Stimulated activated CD8-positive, alpha-beta memory T cell treated with anti-CD3 and anti-CD28 coated beads, Interleukin-12 subunit alpha, Interleukin-12 subunit beta, amount 100 ng/mL, for 24 hours (primary cell): ENCODE results near the gene ETNK2.
"Not testable (repeated sequence)": the region's sequence is repeated elsewhere in the genome, so short reads cannot be mapped to it uniquely, and the experiment has no call there.

ENCODE experiments used
- DNase-seq: peaks from one replicate; pipeline ENCODE4 v3.0.0-alpha.2; 2020; ENCODE audit errors: extremely low read depth

ETNK2 gene

GRCh38 chr1:204098683-204099082, 53.2 kb downstream of the ETNK2 start:
- no peak for DNase-seq

- no peak for DNase-seq
Observed at GRCh38 chr1:204096931-204097330, 54.9 kb downstream of the ETNK2 start.

- DNase-seq = no peak
Observed at GRCh38 chr1:204094856-204095634, 56.8 kb downstream of the ETNK2 start.

- no peak for DNase-seq
Observed at GRCh38 chr1:204094313-204094729, 57.5 kb downstream of the ETNK2 start.

- DNase-seq = no peak
Observed at GRCh38 chr1:204093781-204094180, 58.1 kb downstream of the ETNK2 start.

GRCh38 chr1:204093421-204093717, 58.5 kb downstream of the ETNK2 start:
- DNase-seq = no peak

GRCh38 chr1:204092632-204093420, 59.0 kb downstream of the ETNK2 start:
- DNase-seq = no peak

GRCh38 chr1:204091787-204092312, 60.0 kb downstream of the ETNK2 start:
- no peak for DNase-seq

GRCh38 chr1:204091066-204091465, 60.8 kb downstream of the ETNK2 start:
- no peak for DNase-seq

GRCh38 chr1:204090132-204090531, 61.7 kb downstream of the ETNK2 start:
- not testable (repeated sequence) for DNase-seq

- no peak for DNase-seq
Observed at GRCh38 chr1:204089044-204089751, 62.6 kb downstream of the ETNK2 start.

GRCh38 chr1:204088596-204088995, 63.2 kb downstream of the ETNK2 start:
- DNase-seq = no peak

GRCh38 chr1:204087893-204088528, 63.8 kb downstream of the ETNK2 start:
- no peak for DNase-seq

- no peak for DNase-seq
Observed at GRCh38 chr1:204087181-204087892, 64.5 kb downstream of the ETNK2 start.

GRCh38 chr1:204085876-204086275, 66.0 kb downstream of the ETNK2 start:
- DNase-seq = no peak

- DNase-seq = no peak
Observed at GRCh38 chr1:204084247-204084772, 67.5 kb downstream of the ETNK2 start.

GRCh38 chr1:204083491-204083890, 68.4 kb downstream of the ETNK2 start:
- DNase-seq = no peak

- no peak for DNase-seq
Observed at GRCh38 chr1:204081791-204082513, 69.9 kb downstream of the ETNK2 start.

GRCh38 chr1:204081164-204081790, 70.6 kb downstream of the ETNK2 start:
- DNase-seq = no peak
